GM13977 (cell line): ENCODE results near the gene MEGF11.

Experiments used
- DNase-seq: peaks from one replicate; pipeline ENCODE4 v3.0.0; 2012; ENCODE audit warnings: low spot score
- in situ Hi-C: fragments of 300-500 bp; cut with MboI; formaldehyde crosslinking; loops from one replicate; pipeline ENCODE4 v1.12.0; 2022; ENCODE audit warnings: low sequenced_read_pairs, low pct_unique_long_range_greater_than_20kb, mixed read lengths, inconsistent platforms; ENCODE audit not compliant: unreplicated experiment
- TF ChIP-seq, protein P1 (sequence below): IDR thresholded peaks from 2 replicates; pipeline ENCODE4 v1.5.1; 2012; ENCODE audit warnings: mild to moderate bottlenecking, control low read depth; ENCODE audit not compliant: insufficient read depth; ENCODE audit errors: extremely low read depth, missing control alignments

The MEGF11 gene

DNA sequence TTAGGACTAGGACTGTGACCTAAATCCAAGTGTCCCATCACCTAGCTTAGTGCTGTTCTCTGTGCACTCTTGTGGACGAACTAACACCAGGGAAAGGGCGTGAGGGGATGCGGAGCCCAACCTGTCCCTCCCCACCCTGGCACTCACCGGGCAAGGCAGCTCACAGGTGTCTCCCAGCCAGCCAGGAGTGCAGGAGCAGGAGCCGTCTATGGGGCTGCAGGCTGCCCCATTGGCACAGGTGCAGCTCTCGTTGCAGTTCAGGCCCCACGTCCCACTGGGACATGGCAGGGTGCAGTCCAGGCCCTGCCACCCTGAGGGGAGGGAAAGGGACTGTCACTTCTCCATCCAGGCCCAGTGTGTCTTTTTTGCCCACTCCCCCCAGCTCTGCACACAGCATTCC lies 324.0 kb downstream of the MEGF11 start:
- no peak for DNase-seq
- TF ChIP-seq, protein P1, sequence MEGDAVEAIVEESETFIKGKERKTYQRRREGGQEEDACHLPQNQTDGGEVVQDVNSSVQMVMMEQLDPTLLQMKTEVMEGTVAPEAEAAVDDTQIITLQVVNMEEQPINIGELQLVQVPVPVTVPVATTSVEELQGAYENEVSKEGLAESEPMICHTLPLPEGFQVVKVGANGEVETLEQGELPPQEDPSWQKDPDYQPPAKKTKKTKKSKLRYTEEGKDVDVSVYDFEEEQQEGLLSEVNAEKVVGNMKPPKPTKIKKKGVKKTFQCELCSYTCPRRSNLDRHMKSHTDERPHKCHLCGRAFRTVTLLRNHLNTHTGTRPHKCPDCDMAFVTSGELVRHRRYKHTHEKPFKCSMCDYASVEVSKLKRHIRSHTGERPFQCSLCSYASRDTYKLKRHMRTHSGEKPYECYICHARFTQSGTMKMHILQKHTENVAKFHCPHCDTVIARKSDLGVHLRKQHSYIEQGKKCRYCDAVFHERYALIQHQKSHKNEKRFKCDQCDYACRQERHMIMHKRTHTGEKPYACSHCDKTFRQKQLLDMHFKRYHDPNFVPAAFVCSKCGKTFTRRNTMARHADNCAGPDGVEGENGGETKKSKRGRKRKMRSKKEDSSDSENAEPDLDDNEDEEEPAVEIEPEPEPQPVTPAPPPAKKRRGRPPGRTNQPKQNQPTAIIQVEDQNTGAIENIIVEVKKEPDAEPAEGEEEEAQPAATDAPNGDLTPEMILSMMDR = no peak
- in situ Hi-C loops = no loop called here

DNA sequence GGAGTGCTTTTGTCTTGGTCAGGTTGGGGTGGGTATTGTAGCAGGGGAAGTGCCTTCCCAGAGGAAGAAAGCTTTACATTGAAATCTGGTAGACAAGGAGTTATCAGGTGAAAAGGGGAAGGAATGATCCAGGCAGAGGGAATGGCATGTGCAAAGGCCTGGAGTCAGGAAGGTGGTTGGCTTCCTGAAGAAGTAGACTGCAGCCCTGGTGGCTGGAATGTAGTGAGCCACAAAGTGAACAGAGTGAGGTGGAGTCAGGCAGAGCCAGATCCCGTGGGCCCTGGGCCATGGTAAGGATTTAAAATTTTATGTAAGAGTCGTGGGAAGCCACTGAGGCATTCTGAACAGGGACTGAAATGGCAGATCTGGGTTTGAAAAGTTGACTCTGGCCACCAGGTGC lies 326.0 kb downstream of the MEGF11 start:
- TF ChIP-seq, protein P1 = no peak
- DNase-seq = no peak
- in situ Hi-C loops = no loop called here

DNA sequence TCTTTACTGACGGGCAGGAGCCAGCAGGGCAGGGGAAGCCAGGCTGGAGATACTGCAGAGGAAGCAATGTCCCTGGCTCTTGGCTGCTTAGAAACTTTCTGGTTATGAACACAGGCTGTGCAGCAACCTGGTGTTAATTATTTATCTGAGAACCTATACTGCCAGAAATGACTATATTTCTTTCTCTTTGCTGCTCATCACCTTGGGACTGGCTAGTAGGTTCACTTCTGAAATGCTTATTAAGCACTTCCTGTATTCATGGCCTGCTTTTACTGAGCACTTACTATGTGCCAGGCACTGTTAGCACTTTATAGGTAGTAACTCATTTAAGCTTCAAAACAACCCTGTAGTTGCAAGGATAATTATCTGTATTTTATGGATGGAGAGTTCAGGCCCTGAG lies 326.7 kb downstream of the MEGF11 start:
- peak; percentile 45 for DNase-seq
- TF ChIP-seq, protein P1 = no peak
- in situ Hi-C loops = no loop called here

DNA sequence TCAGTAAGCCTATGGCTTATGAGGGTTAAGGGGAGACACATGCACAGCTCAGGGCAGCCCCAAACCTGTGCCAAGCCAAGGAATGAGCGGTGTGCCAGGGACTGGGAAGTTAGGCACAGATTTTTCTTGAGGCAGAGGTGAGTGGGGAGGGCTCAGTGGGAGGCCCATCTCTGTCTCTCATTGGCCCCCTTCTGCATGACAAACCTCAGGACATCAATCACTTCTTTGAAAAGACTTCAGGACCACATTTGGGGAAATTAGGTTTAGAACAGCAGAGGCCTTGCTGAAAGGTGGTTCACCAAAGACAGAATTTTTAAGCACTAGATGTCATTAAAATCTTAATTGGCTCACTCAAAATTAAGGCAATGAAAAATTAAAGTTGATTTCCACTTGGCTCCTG lies 327.1 kb downstream of the MEGF11 start:
- in situ Hi-C loops = no loop called here
- TF ChIP-seq, protein P1 = no peak
- DNase-seq = no peak

DNA sequence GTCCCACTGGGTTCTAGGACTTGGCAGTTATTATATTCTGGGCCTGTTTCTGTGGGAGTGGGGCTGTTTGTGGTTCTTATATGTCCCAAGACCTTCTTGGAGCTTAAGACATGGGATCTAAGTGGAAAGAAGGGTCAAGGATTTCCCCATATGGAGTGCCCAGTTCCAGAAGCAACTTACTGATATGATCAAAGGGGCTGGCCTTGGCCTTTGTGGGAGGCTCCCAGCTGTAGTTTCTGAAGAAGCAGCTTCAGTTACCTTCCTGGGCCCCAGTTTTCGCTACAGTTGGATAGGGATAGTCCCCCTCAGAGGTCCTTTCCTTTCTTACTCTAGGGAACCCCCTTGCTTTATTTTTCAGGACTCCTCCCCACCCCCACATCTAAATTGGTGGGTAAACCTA lies 328.2 kb downstream of the MEGF11 start:
- in situ Hi-C loops = no loop called here
- TF ChIP-seq, protein P1 = no peak
- DNase-seq = no peak

DNA sequence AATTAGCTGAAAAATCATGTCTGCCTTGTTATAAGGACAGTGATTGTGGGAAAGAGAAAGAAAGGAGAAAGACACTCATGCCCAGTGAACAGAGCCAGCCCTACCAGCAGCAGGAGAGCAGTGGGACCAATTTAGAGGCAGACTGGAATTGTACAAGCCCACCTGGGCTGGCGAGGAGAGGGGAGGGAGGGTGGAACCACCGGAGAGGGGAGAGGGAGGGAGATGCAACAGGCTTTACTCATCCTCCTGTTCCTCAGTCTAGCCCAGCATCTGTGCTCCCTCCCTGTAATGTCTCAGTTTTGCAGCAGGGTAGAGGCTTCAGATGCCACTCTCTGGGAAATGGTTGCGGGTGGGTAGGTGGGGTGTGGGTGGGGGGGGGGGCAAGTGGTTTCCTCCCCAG lies 329.5 kb downstream of the MEGF11 start:
- DNase-seq = no peak
- TF ChIP-seq, protein P1 = no peak
- in situ Hi-C loops = no loop called here

DNA sequence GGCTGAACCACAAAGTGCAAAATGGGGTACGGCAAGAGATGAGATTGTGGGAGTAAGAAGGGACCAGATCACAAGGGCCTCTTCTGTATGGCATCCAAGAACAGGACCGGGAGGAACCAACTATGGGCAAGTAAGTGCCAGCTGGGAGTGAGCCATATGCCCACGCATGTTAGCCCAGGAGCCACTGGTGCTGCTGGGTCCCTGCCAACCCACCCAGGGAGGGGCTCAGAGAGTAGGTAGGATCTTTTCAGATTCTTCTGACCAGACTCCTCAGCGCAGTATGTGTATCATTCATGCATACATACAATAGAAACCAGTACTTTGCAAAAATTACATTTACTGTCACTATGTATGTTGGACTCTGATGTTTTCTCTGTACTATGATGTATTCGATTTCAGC lies 330.3 kb downstream of the MEGF11 start:
- TF ChIP-seq, protein P1 = no peak
- in situ Hi-C loops = no loop called here
- no peak for DNase-seq
